Endothelial cell of umbilical vein (primary cell): ENCODE data around the gene LDLRAD4. TPM values are rescaled to one million over a fixed set of nuclear protein-coding genes. Genes with fewer than 3 reads are reported as not detected.

Experiments used
- BruUV-seq: library from RNA; stranded (reverse); fragments of 400-500 nt; replicated peaks from 2 replicates; lab custom pipeline; 2021; lab: Mats Ljungman, UMichigan
- CTCF ChIA-PET: fragments of 300-600, 350-600 bp; sonication (Branson Sonifier 250); formaldehyde crosslinking; loops from one replicate; lab custom pipeline; 2021; ENCODE audit warnings: antibody characterized with exemption, inconsistent platforms; lab: Charles Lee
- POLR2A ChIA-PET: fragments of 300-600, 350-600 bp; sonication (Branson Sonifier 250); formaldehyde crosslinking; loops from one replicate; lab custom pipeline; 2021; ENCODE audit warnings: antibody characterized with exemption, inconsistent platforms; lab: Charles Lee
- DNase-seq: peaks from one replicate; pipeline ENCODE4 v3.0.0-alpha.2; 2011; ENCODE audit warnings: low read depth, low spot score
- FAIRE-seq: peaks from 2 replicates; lab custom pipeline; 2011; peaks lifted over from hg19 to GRCh38; lab: Jason Lieb, UNC
- H2AFZ ChIP-seq: 2 replicates; pipeline ENCODE4 v1.6.0; 2012; ENCODE audit warnings: low read depth, low read length, control low read depth, inconsistent platforms
- H3K27ac ChIP-seq: 2 replicates; pipeline ENCODE4 v1.5.1; 2011; ENCODE audit warnings: low read depth, mild to moderate bottlenecking, control low read depth, low read length, moderate library complexity; ENCODE audit not compliant: insufficient read depth
- H3K27me3 ChIP-seq, 2 experiments: 2 replicates each; pipeline versions ENCODE4 v1.6.0 to v1.6.1; 2011; ENCODE audit warnings: low read length in 2 of 2, mixed read lengths in 1 of 2; ENCODE audit not compliant: control insufficient read depth in 2 of 2, insufficient read depth in 2 of 2
- H3K36me3 ChIP-seq, 2 experiments: 2 replicates in 1 of 2; 3 replicates in 1 of 2; pipeline ENCODE4 v1.5.1; 2011; ENCODE audit warnings: low read length in 2 of 2, mild to moderate bottlenecking in 1 of 2, moderate library complexity in 1 of 2; ENCODE audit not compliant: control insufficient read depth in 2 of 2, insufficient read depth in 2 of 2; ENCODE audit errors: extremely low read depth in 1 of 2
- H3K4me1 ChIP-seq: 3 replicates; pipeline ENCODE4 v1.5.1; 2011; ENCODE audit warnings: mild to moderate bottlenecking, low read length; ENCODE audit not compliant: control insufficient read depth, insufficient read depth; ENCODE audit errors: extremely low read depth
- H3K4me2 ChIP-seq: 2 replicates; pipeline ENCODE4 v1.6.1; 2011; ENCODE audit warnings: low read length, control low read depth, mixed read lengths; ENCODE audit not compliant: insufficient read depth
- H3K4me3 ChIP-seq, 3 experiments: fragments of 200-600 bp in 1 of 3; sonication (generic), shearing (Covaris generic) in 1 of 3; replicated peaks in 1 of 3; 2 replicates each; pipeline ENCODE4 v1.5.1; 2011 to 2016; ENCODE audit warnings: control low read depth in 3 of 3, low read length in 3 of 3, mild to moderate bottlenecking in 2 of 3, inconsistent platforms in 1 of 3, low read depth in 1 of 3, moderate library complexity in 1 of 3; ENCODE audit not compliant: insufficient read depth in 1 of 3
- H3K79me2 ChIP-seq: 2 replicates; pipeline ENCODE4 v1.6.0; 2012; ENCODE audit warnings: low read length, inconsistent platforms; ENCODE audit not compliant: control insufficient read depth, insufficient read depth
- H3K9ac ChIP-seq: replicated peaks from 2 replicates; pipeline ENCODE3; 2011; ENCODE audit warnings: low read length, control low read depth; ENCODE audit not compliant: insufficient read depth; ENCODE audit errors: extremely low read depth
- H3K9me1 ChIP-seq: replicated peaks from 3 replicates; pipeline ENCODE4 v1.6.0; 2011; ENCODE audit warnings: mild to moderate bottlenecking, low read length; ENCODE audit not compliant: control insufficient read depth, insufficient read depth; ENCODE audit errors: extremely low read depth
- H3K9me3 ChIP-seq: replicated peaks from 2 replicates; pipeline ENCODE4 v1.5.1; 2012; ENCODE audit warnings: low read length, inconsistent platforms; ENCODE audit not compliant: control insufficient read depth, insufficient read depth
- H4K20me1 ChIP-seq: replicated peaks from 2 replicates; pipeline ENCODE3; 2011; ENCODE audit warnings: mild to moderate bottlenecking, low read length; ENCODE audit not compliant: control insufficient read depth, insufficient read depth; ENCODE audit errors: extremely low read depth
- EZH2 ChIP-seq: IDR thresholded peaks from 2 replicates; pipeline ENCODE4 v1.6.1; 2012; ENCODE audit warnings: borderline replicate concordance, low read depth, mild to moderate bottlenecking, moderate library complexity, low read length, inconsistent platforms; ENCODE audit not compliant: severe bottlenecking
- FOS ChIP-seq: IDR thresholded peaks from 2 replicates; pipeline ENCODE4 v1.6.1; 2011; ENCODE audit warnings: mild to moderate bottlenecking, low read length, moderate library complexity, borderline replicate concordance; ENCODE audit not compliant: insufficient read depth
- JUN ChIP-seq: IDR thresholded peaks from 2 replicates; pipeline ENCODE4 v1.6.1; 2011; ENCODE audit warnings: borderline replicate concordance, low read depth; ENCODE audit not compliant: insufficient read length, insufficient read depth
- MAX ChIP-seq: IDR thresholded peaks from 2 replicates; pipeline ENCODE4 v1.6.1; 2011; ENCODE audit not compliant: insufficient read depth, insufficient read length
- MYC ChIP-seq: IDR thresholded peaks from one replicate; pipeline ENCODE4 v1.6.1; 2011; ENCODE audit warnings: mild to moderate bottlenecking, low read depth, low read length
- POLR2A ChIP-seq: IDR thresholded peaks from 2 replicates; pipeline ENCODE4 v1.6.1; 2012; ENCODE audit warnings: low read depth, mild to moderate bottlenecking, control low read depth, low read length
- POLR2AphosphoS5 ChIP-seq: IDR thresholded peaks from 2 replicates; pipeline ENCODE4 v1.6.1; 2012; ENCODE audit warnings: low read depth, mild to moderate bottlenecking, control low read depth, low read length, moderate library complexity; ENCODE audit not compliant: insufficient read depth
- dilution Hi-C: fragments of 300-500 bp; cut with MboI; formaldehyde crosslinking; loops from one replicate; pipeline ENCODE4 v1.15.0; 2019; ENCODE audit warnings: low sequenced_read_pairs; ENCODE audit not compliant: extremely low pct_ligation_motif_present
- intact Hi-C: fragments of 100-400 bp; cut with micrococcal nuclease; formaldehyde crosslinking; loops from one replicate; pipeline ENCODE4 v1.10.0; 2022
- polyA plus RNA-seq, 4 experiments: library from polyadenylated mRNA; depleted of rRNA in 3 of 4; stranded (reverse) in 3 of 4; unstranded in 1 of 4; fragments of >200 nt; gene quantifications; 2 replicates each; pipeline versions ENCODE4 v1.2.1 to v1.2.3, GENCODE V29; 2011 to 2012; ENCODE audit warnings: missing spikeins in 1 of 4
- total RNA-seq: library from RNA; stranded (reverse); gene quantifications from 2 replicates; pipeline ENCODE4 v1.2.3, GENCODE V29; 2021

The LDLRAD4 gene
- total and polyA plus RNA-seq, 2 donors (not counting 3 experiments of a cell fraction or from before 2014, with no cell fraction given): 5.2 to 6.5 TPM

GRCh38 chr18:13305301-13305700, 86.7 kb downstream of the LDLRAD4 start:
- no TSS peak for BruUV-seq
- no peak overlapping the region for H3K9ac ChIP-seq
- ChIA-PET POLR2A (no interaction called here), CTCF (no interaction called here)
- no peak overlapping the region for H3K4me2 ChIP-seq
- intact Hi-C loops (no loop called here), dilution Hi-C loops (no loop called here)
- H3K9me3 ChIP-seq: no peaks in the 10 kb centered on the region
- H3K4me3 ChIP-seq: no peak overlapping the region
- FAIRE-seq (no peak), DNase-seq (no peak)
- TF ChIP-seq FOS: no peak
- H4K20me1 ChIP-seq: no peaks in the 10 kb centered on the region
- no peaks in the 10 kb centered on the region for H3K9me1 ChIP-seq
- H3K79me2 ChIP-seq: no peaks in the 10 kb centered on the region
- no peaks in the 10 kb centered on the region for H3K4me1 ChIP-seq
- no peak overlapping the region for H2AFZ ChIP-seq
- H3K27ac ChIP-seq: no peak overlapping the region
- peaks cover 0 to 1% of the 10 kb centered on the region in 2 experiments for H3K27me3 ChIP-seq
- no peaks in the 10 kb centered on the region for H3K36me3 ChIP-seq

GRCh38 chr18:13306583-13306982, 88.0 kb downstream of the LDLRAD4 start:
- no peaks in the 10 kb centered on the region for H3K36me3 ChIP-seq
- no peaks in the 10 kb centered on the region for H3K79me2 ChIP-seq
- intact Hi-C loops (no loop called here), dilution Hi-C loops (no loop called here)
- no peak overlapping the region for H3K9ac ChIP-seq
- no peaks in the 10 kb centered on the region for H4K20me1 ChIP-seq
- H3K4me1 ChIP-seq: no peaks in the 10 kb centered on the region
- DNase-seq: no peak
- H3K4me3 ChIP-seq: no peak overlapping the region
- H2AFZ ChIP-seq: no peak overlapping the region
- no peaks in the 10 kb centered on the region for H3K9me1 ChIP-seq
- TF ChIP-seq FOS (no peak), MYC (no peak), JUN (no peak), EZH2 (no peak), POLR2AphosphoS5 (no peak), POLR2A (no peak), MAX (no peak)
- FAIRE-seq: no peak
- ChIA-PET POLR2A (no interaction called here), CTCF (no interaction called here)
- no peak overlapping the region for H3K27ac ChIP-seq
- no TSS peak for BruUV-seq
- no peak overlapping the region for H3K4me2 ChIP-seq
- H3K9me3 ChIP-seq: no peaks in the 10 kb centered on the region
- H3K27me3 ChIP-seq: peaks cover 0 to 1% of the 10 kb centered on the region in 2 experiments
